HG03460 (cell line): Measurements from ENCODE around the gene ECE1.

Experiments
- ATAC-seq: cut with Tn5 transposase; IDR thresholded peaks from one replicate; pipeline ENCODE4 v1.9.1; 2021; ENCODE audit not compliant: unreplicated experiment

ECE1 gene

GRCh38 chr1:21308847-21309652 lies 18.8 kb upstream of the ECE1 start:
- no peak for ATAC-seq

GRCh38 chr1:21308330-21308729 lies 18.1 kb upstream of the ECE1 start:
- no peak for ATAC-seq

- ATAC-seq, result no peak
Observed at GRCh38 chr1:21307663-21308305, 17.5 kb upstream of the ECE1 start.

- no peak for ATAC-seq
Observed at GRCh38 chr1:21307210-21307609, 16.9 kb upstream of the ECE1 start.

GRCh38 chr1:21305900-21306189 lies 15.6 kb upstream of the ECE1 start:
- no peak for ATAC-seq

- ATAC-seq, result no peak
Observed at GRCh38 chr1:21305155-21305899, 15.1 kb upstream of the ECE1 start.

- ATAC-seq, result no peak
Observed at GRCh38 chr1:21304488-21304887, 14.2 kb upstream of the ECE1 start.

- ATAC-seq, result no peak
Observed at GRCh38 chr1:21302747-21303715, 12.8 kb upstream of the ECE1 start.

- no peak for ATAC-seq
Observed at GRCh38 chr1:21301794-21302440, 11.7 kb upstream of the ECE1 start.

GRCh38 chr1:21300774-21301173 lies 10.5 kb upstream of the ECE1 start:
- ATAC-seq, result no peak

- no peak for ATAC-seq
Observed at GRCh38 chr1:21299780-21300395, 9.6 kb upstream of the ECE1 start.

- no peak for ATAC-seq
Observed at GRCh38 chr1:21298981-21299391, 8.7 kb upstream of the ECE1 start.

GRCh38 chr1:21297975-21298374 lies 7.7 kb upstream of the ECE1 start:
- no peak for ATAC-seq

GRCh38 chr1:21296509-21297354 lies 6.5 kb upstream of the ECE1 start:
- ATAC-seq, result no peak

- no peak for ATAC-seq
Observed at GRCh38 chr1:21295545-21295944, 5.3 kb upstream of the ECE1 start.

GRCh38 chr1:21295002-21295401 lies 4.7 kb upstream of the ECE1 start:
- ATAC-seq, result no peak

GRCh38 chr1:21294266-21294989 lies 4.2 kb upstream of the ECE1 start:
- peak; percentile 46 for ATAC-seq

GRCh38 chr1:21293537-21294265 lies 3.4 kb upstream of the ECE1 start:
- ATAC-seq, result peak; percentile 28
